K562 (cell line): ENCODE results near the gene MOB4. TPM values are rescaled to one million over a fixed set of nuclear protein-coding genes. Genes with fewer than 3 reads are reported as not detected.
"Not testable (repeated sequence)": the region's sequence is repeated elsewhere in the genome, so short reads cannot be mapped to it uniquely, and the experiment has no call there.

ENCODE experiments used
- ATAC-seq: fragments of 200-7000 bp; cut with Tn5 transposase; 3 replicates; pipeline ENCODE4 v1.9.1; 2020; ENCODE audit warnings: moderate library complexity
- BruUV-seq: library from RNA; stranded (reverse); fragments of 400-500 nt; replicated peaks from 2 replicates; lab custom pipeline; 2021; lab: Mats Ljungman, UMichigan
- CTCF ChIA-PET: fragments of 300-600 bp; formaldehyde crosslinking; extraction: SDS; loops from one replicate; lab custom pipeline; 2021; ENCODE audit warnings: low intra/inter-chr PET ratio; lab: Yijun Ruan, JAX
- POLR2A ChIA-PET: fragments of 300-600, 350-650 bp; sonication (Branson Sonifier 250); formaldehyde crosslinking; extraction: SDS; loops from one replicate; lab custom pipeline; 2021; ENCODE audit warnings: antibody characterized with exemption, inconsistent platforms; lab: Yijun Ruan, JAX
- DNase-seq, 4 experiments: peaks; one replicate each; pipeline versions ENCODE4 v3.0.0 to v3.0.0-alpha.2; 2011 to 2018; ENCODE audit warnings: low spot score in 3 of 4, mixed read lengths in 3 of 4; ENCODE audit errors: extremely low read depth in 1 of 4
- FAIRE-seq: peaks from 2 replicates; lab custom pipeline; 2011; peaks lifted over from hg19 to GRCh38; lab: Jason Lieb, UNC
- H2AFZ ChIP-seq: 2 replicates; pipeline ENCODE4 v1.6.0; 2011; ENCODE audit warnings: low read depth, low read length, control low read depth, inconsistent platforms
- H3K27ac ChIP-seq: fragments of 200-600 bp; 3 replicates; pipeline ENCODE4 v1.8.0; 2011; ENCODE audit warnings: low read depth, mild to moderate bottlenecking, control low read depth, inconsistent platforms, low read length, moderate library complexity, mixed read lengths; ENCODE audit errors: extremely low read depth
- H3K27me3 ChIP-seq, 2 experiments: fragments of 300-600 bp in 1 of 2; 2 replicates in 1 of 2; 3 replicates in 1 of 2; pipeline versions ENCODE4 v1.6.0 to v1.8.0; 2011; ENCODE audit warnings: inconsistent platforms in 2 of 2, low read length in 2 of 2, mild to moderate bottlenecking in 1 of 2, mixed read lengths in 1 of 2, moderate library complexity in 1 of 2; ENCODE audit not compliant: control insufficient read depth in 2 of 2, insufficient read depth in 2 of 2
- H3K36me3 ChIP-seq: fragments of 300-600 bp; 3 replicates; pipeline ENCODE4 v1.8.0; 2011; ENCODE audit warnings: mild to moderate bottlenecking, low read length, inconsistent platforms; ENCODE audit not compliant: control insufficient read depth, insufficient read depth
- H3K4me1 ChIP-seq, 2 experiments: fragments of 200-600 bp in 1 of 2; replicated peaks in 1 of 2; 2 replicates in 1 of 2; 3 replicates in 1 of 2; pipeline versions ENCODE4 v1.5.1 to v1.8.0; 2011; ENCODE audit warnings: inconsistent platforms in 2 of 2, low read length in 2 of 2, mild to moderate bottlenecking in 1 of 2, mixed read lengths in 1 of 2, moderate library complexity in 1 of 2; ENCODE audit not compliant: control insufficient read depth in 2 of 2, insufficient read depth in 2 of 2
- H3K4me2 ChIP-seq: 2 replicates; pipeline ENCODE4 v1.6.1; 2011; ENCODE audit warnings: low read length, control low read depth, inconsistent platforms, mixed read lengths; ENCODE audit not compliant: insufficient read depth
- H3K4me3 ChIP-seq: fragments of 200-600 bp; sonication (generic), shearing (Covaris generic); 2 replicates; pipeline ENCODE4 v1.5.1; 2016; ENCODE audit warnings: control low read depth, inconsistent platforms
- H3K79me2 ChIP-seq: fragments of 200-600 bp; 3 replicates; pipeline ENCODE4 v1.8.0; 2011; ENCODE audit warnings: low read length, inconsistent platforms; ENCODE audit not compliant: control insufficient read depth, insufficient read depth
- H3K9ac ChIP-seq, 2 experiments: 2 replicates each; pipeline versions ENCODE4 v1.6.0 to v1.6.1; 2011; ENCODE audit warnings: low read depth in 2 of 2, low read length in 2 of 2, control low read depth in 1 of 2, inconsistent platforms in 1 of 2, mild to moderate bottlenecking in 1 of 2, mixed read lengths in 1 of 2; ENCODE audit not compliant: insufficient read depth in 1 of 2
- H3K9me1 ChIP-seq: one replicate; pipeline ENCODE4 v1.6.0; 2011; ENCODE audit warnings: inconsistent platforms, mild to moderate bottlenecking, low read length, moderate library complexity; ENCODE audit not compliant: control insufficient read depth, insufficient read depth
- H3K9me3 ChIP-seq: replicated peaks from 2 replicates; pipeline ENCODE4 v1.5.1; 2011; ENCODE audit warnings: low read depth, low read length, inconsistent platforms; ENCODE audit not compliant: control insufficient read depth, insufficient read depth
- H4K20me1 ChIP-seq: replicated peaks from 2 replicates; pipeline ENCODE4 v1.6.1; 2011; ENCODE audit warnings: low read length, inconsistent platforms, mixed read lengths; ENCODE audit not compliant: control insufficient read depth, insufficient read depth
- FIP1L1 ChIP-seq: fragments of 200-400 bp; formaldehyde crosslinking; IDR thresholded peaks from 2 replicates; pipeline ENCODE4 v1.6.1; 2018; ENCODE audit warnings: mild to moderate bottlenecking, low read depth, low read length; ENCODE audit not compliant: poor library complexity, severe bottlenecking
- ID3 ChIP-seq, 2 experiments: fragments of 250-450 bp in 1 of 2; fragments of 450-650 bp in 1 of 2; sonication (Bioruptor Pico) in 1 of 2; IDR thresholded peaks; 2 replicates each; pipeline versions ENCODE4 v1.6.1 to v1.8.0; 2016 to 2021; ENCODE audit warnings: mild to moderate bottlenecking in 2 of 2, moderate library complexity in 2 of 2, missing compliant biosample characterization in 1 of 2, missing genetic modification characterization in 1 of 2
- WGBS: fragments of 100-300 bp; shearing (Covaris generic); methylation state at CpG from one replicate; pipeline ENCODE4 v1.1.6; 2016; ENCODE audit warnings: low coverage, mixed read lengths; ENCODE audit not compliant: insufficient coverage; ENCODE audit errors: missing lambda C conversion rate; 5-methylcytosine and 5-hydroxymethylcytosine counted together
- in situ Hi-C: fragments of 300-500 bp; cut with MboI; formaldehyde crosslinking; loops from 4 replicates; pipeline ENCODE4 v1.15.0; 2018; ENCODE audit warnings: inconsistent platforms, mixed read lengths
- intact Hi-C: fragments of 100-400 bp; cut with micrococcal nuclease; formaldehyde crosslinking; loops from 2 replicates; pipeline ENCODE4 v1.14.2; 2022
- polyA plus RNA-seq, 8 experiments: library from polyadenylated mRNA; depleted of rRNA in 4 of 8; stranded (reverse) in 5 of 8; unstranded in 3 of 8; fragments of >200 nt; fragmentation: Nextera tagmentation in 2 of 8; fragmentation: Illumina TruSeq in 1 of 8; extraction: Ambion mirVana in 2 of 8; extraction: Trizol in 1 of 8; gene quantifications; 2 replicates each; pipeline versions ENCODE4 v1.2.1 to v1.2.3, GENCODE V29; 2011 to 2014; ENCODE audit warnings: inconsistent platforms in 1 of 8, missing spikeins in 1 of 8
- total RNA-seq, 7 experiments: library from RNA; depleted of rRNA in 6 of 7; stranded (reverse); fragments of >200 nt in 6 of 7; fragmentation: Illumina TruSeq in 2 of 7; extraction: Trizol in 2 of 7; gene quantifications; 2 replicates each; pipeline versions ENCODE4 v1.2.1 to v1.2.3, GENCODE V29; 2011 to 2021; ENCODE audit warnings: low replicate concordance in 1 of 7

Gene MOB4
- total and polyA plus RNA-seq, 9 of the 15 experiments (the other 6 are each of a cell fraction or from before 2014, with no cell fraction given), result 13.5 to 30.8 (median 22.2) TPM

DNA sequence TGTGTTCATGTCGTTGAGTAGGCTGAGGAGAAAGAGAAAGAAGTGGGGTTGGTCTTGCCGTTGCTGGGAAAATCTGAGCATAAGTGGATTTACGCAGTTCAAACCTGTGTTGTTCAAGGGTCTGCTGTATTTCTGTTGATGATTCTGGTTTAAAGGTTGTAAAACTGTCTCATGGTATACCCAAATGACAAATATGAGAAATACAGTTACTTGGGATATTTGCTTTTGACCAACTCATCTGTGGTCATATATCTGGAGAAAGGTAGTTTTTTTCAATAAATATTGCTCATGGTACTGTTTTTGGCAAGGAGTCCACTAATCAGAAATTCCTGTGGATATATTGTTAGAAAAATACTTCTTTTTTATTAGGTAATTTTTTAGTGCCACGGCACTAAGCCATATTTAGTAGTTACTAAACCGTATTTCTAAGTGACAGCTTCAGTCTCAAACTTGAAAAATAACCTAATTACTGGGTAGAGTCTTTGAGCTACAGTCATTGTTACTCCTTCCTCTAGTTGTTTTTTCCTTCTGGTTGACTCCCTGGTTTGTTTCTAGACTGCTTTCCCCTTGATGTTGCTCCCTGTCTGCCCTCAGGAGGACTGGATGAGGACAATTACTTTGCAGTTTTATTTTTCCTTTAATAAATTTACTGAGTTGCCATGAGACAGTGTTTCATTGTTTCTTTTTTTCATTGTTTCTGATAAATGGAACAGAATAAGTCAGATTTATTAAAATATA is 31.5 kb downstream of the MOB4 start (continued):
- no peak for TF ChIP-seq ID3 (CRISPR knock-in tag; IDR thresholded peaks at IDR 0.05)
- no peak for TF ChIP-seq ID3 (tag; IDR thresholded peaks at IDR 0.05)
- TF ChIP-seq, all 486 proteins: peak for 0

- ChIA-PET POLR2A (no interaction called here), CTCF (no interaction called here)
- ATAC-seq, result no peak
- no TSS peak for BruUV-seq
- H3K27ac ChIP-seq, result no peak overlapping the region
- no peaks in the 10 kb centered on the region for H4K20me1 ChIP-seq
- H3K9me1 ChIP-seq, result no peaks in the 10 kb centered on the region
- no peaks in the 10 kb centered on the region for H3K27me3 ChIP-seq
- in situ Hi-C loops (no loop called here), intact Hi-C loops (no loop called here)
- H3K4me2 ChIP-seq, result no peak overlapping the region
- no peak overlapping the region for H2AFZ ChIP-seq
- H3K36me3 ChIP-seq, result peaks cover 34% of the 10 kb centered on the region
- FAIRE-seq, result no peak
- no peak for TF ChIP-seq FIP1L1
- no peak overlapping the region for H3K4me3 ChIP-seq
- no peak overlapping the region for H3K9ac ChIP-seq
- no peaks in the 10 kb centered on the region for H3K79me2 ChIP-seq
- 79% methylated on average over 5 of the region's 5 CpGs for WGBS
- DNase-seq, result no peak
- no peaks in the 10 kb centered on the region for H3K4me1 ChIP-seq
- H3K9me3 ChIP-seq, result no peaks in the 10 kb centered on the region
Measured at GRCh38 chr2:197548582-197548981, 32.7 kb downstream of the MOB4 start.

GRCh38 chr2:197551260-197551659 is 35.4 kb downstream of the MOB4 start:
- FAIRE-seq, intact Hi-C loops, H3K27me3 ChIP-seq, H3K27ac ChIP-seq, H3K79me2 ChIP-seq, H3K4me3 ChIP-seq, CTCF ChIA-PET, H3K9ac ChIP-seq, ATAC-seq, H2AFZ ChIP-seq, in situ Hi-C loops, H3K4me2 ChIP-seq, H3K4me1 ChIP-seq, BruUV-seq, POLR2A ChIA-PET, H4K20me1 ChIP-seq, H3K9me3 ChIP-seq, H3K9me1 ChIP-seq, DNase-seq: not testable (repeated sequence)
- H3K36me3 ChIP-seq, result peaks cover 29% of the 10 kb centered on the region
- WGBS, result 96% methylated on average over 2 of the region's 2 CpGs
